Parathyroid adenoma (tissue), 2 donors: Measurements from ENCODE around the gene RAI14.

Experiments
- H2AFZ ChIP-seq: fragments of 300-600 bp; sonication (generic); one replicate; pipeline ENCODE4 v1.7.0; 2017; ENCODE audit warnings: antibody characterized with exemption, mild to moderate bottlenecking
- H3K27ac ChIP-seq: fragments of 300-600 bp; sonication (generic); one replicate; pipeline ENCODE4 v1.7.0; 2017
- H3K27me3 ChIP-seq: fragments of 300-600 bp; sonication (generic); one replicate; pipeline ENCODE4 v1.7.0; 2017; ENCODE audit warnings: low read length; ENCODE audit not compliant: control insufficient read depth, insufficient read depth
- H3K36me3 ChIP-seq: fragments of 300-600 bp; sonication (generic); one replicate; pipeline ENCODE4 v1.7.0; 2017; ENCODE audit warnings: low read length; ENCODE audit not compliant: control insufficient read depth, insufficient read depth
- H3K4me1 ChIP-seq: fragments of 300-600 bp; sonication (generic); one replicate; pipeline ENCODE4 v1.7.0; 2017; ENCODE audit warnings: control low read depth
- H3K4me2 ChIP-seq: fragments of 300-600 bp; sonication (generic); one replicate; pipeline ENCODE4 v1.7.0; 2017; ENCODE audit warnings: low read length
- H3K4me3 ChIP-seq: fragments of 300-600 bp; sonication (generic); one replicate; pipeline ENCODE4 v1.7.0; 2017; ENCODE audit warnings: low read depth, low read length
- H3K79me2 ChIP-seq: fragments of 300-600 bp; sonication (generic); one replicate; pipeline ENCODE4 v1.7.0; 2017; ENCODE audit warnings: control low read depth
- H3K9ac ChIP-seq: fragments of 300-600 bp; sonication (generic); one replicate; pipeline ENCODE4 v1.7.0; 2017; ENCODE audit warnings: mild to moderate bottlenecking
- H3K9me3 ChIP-seq: fragments of 300-600 bp; sonication (generic); one replicate; pipeline ENCODE4 v1.7.0; 2017; ENCODE audit warnings: low read length; ENCODE audit not compliant: control insufficient read depth
- CTCF ChIP-seq: fragments of 300-600 bp; sonication (generic); IDR thresholded peaks from one replicate; pipeline ENCODE4 v1.7.0; 2017; ENCODE audit warnings: antibody characterized with exemption, mild to moderate bottlenecking
- donor health status: primary hyperparathyroidism.

The RAI14 gene

GRCh38 chr5:34610546-34610945, 45.6 kb upstream of the RAI14 start:
- H3K4me3 ChIP-seq, result no peak overlapping the region
- H3K9me3 ChIP-seq, result no peaks in the 10 kb centered on the region
- H3K4me1 ChIP-seq, result no peaks in the 10 kb centered on the region
- no peak overlapping the region for H3K4me2 ChIP-seq
- H3K36me3 ChIP-seq, result no peaks in the 10 kb centered on the region
- TF ChIP-seq CTCF, result no peak
- no peak overlapping the region for H2AFZ ChIP-seq
- H3K79me2 ChIP-seq, result no peaks in the 10 kb centered on the region
- no peaks in the 10 kb centered on the region for H3K27me3 ChIP-seq
- H3K9ac ChIP-seq, result no peak overlapping the region
- H3K27ac ChIP-seq, result no peak overlapping the region

GRCh38 chr5:34611464-34612415, 44.4 kb upstream of the RAI14 start:
- Histone ChIP-seq H3K27me3 (no peaks in the 10 kb centered on the region), H3K9ac (no peak overlapping the region), H3K36me3 (no peaks in the 10 kb centered on the region), H3K9me3 (no peaks in the 10 kb centered on the region), H3K4me1 (no peaks in the 10 kb centered on the region), H3K27ac (no peak overlapping the region), H3K4me3 (no peak overlapping the region), H2AFZ (no peak overlapping the region), H3K79me2 (no peaks in the 10 kb centered on the region), H3K4me2 (no peak overlapping the region)
- no peak for TF ChIP-seq CTCF

- H3K4me3 ChIP-seq, result no peak overlapping the region
- no peak overlapping the region for H3K9ac ChIP-seq
- no peak for TF ChIP-seq CTCF
- H3K4me2 ChIP-seq, result no peak overlapping the region
- H3K9me3 ChIP-seq, result no peaks in the 10 kb centered on the region
- no peaks in the 10 kb centered on the region for H3K27me3 ChIP-seq
- H3K27ac ChIP-seq, result no peak overlapping the region
- H2AFZ ChIP-seq, result no peak overlapping the region
- no peaks in the 10 kb centered on the region for H3K79me2 ChIP-seq
- H3K36me3 ChIP-seq, result no peaks in the 10 kb centered on the region
- H3K4me1 ChIP-seq, result no peaks in the 10 kb centered on the region
Measured at GRCh38 chr5:34616651-34617050, 39.5 kb upstream of the RAI14 start.

GRCh38 chr5:34618371-34619065, 37.6 kb upstream of the RAI14 start:
- Histone ChIP-seq H3K9me3 (no peaks in the 10 kb centered on the region), H3K79me2 (no peaks in the 10 kb centered on the region), H3K4me1 (no peaks in the 10 kb centered on the region), H3K9ac (no peak overlapping the region), H3K4me3 (no peak overlapping the region), H2AFZ (no peak overlapping the region), H3K36me3 (no peaks in the 10 kb centered on the region), H3K27ac (no peak overlapping the region), H3K27me3 (no peaks in the 10 kb centered on the region), H3K4me2 (no peak overlapping the region)
- no peak for TF ChIP-seq CTCF
